Medulla oblongata (tissue), 1 donor: ENCODE results near the gene USP24.
"Not testable (repeated sequence)": the region's sequence is repeated elsewhere in the genome, so short reads cannot be mapped to it uniquely, and the experiment has no call there.

Experiments used
- DNase-seq: peaks from one replicate; pipeline ENCODE4 v3.0.0-alpha.2; 2015; ENCODE audit errors: extremely low spot score

Gene USP24

GRCh38 chr1:55199735-55200134, 15.4 kb downstream of the USP24 start:
- DNase-seq, result not testable (repeated sequence)

DNA sequence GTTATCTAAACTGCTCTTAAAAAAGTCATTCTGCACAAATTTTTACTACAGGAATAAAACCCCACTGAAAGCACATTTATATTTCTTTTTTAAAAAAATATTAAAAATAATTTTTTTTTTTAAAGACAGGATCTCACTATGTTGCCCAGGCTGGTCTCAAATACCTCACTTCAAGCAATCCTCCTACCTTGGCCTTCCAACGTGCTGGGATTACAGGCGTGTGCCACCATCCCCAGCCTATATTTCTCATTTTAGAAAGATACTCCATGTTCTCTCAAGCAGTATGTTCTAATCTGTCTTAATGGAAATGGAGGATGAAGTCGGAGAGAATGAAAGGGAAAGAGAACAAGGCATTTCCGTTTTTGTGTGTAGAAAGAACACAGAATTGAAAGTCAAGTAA, 17.1 kb downstream of the USP24 start:
- DNase-seq, result no peak

DNA sequence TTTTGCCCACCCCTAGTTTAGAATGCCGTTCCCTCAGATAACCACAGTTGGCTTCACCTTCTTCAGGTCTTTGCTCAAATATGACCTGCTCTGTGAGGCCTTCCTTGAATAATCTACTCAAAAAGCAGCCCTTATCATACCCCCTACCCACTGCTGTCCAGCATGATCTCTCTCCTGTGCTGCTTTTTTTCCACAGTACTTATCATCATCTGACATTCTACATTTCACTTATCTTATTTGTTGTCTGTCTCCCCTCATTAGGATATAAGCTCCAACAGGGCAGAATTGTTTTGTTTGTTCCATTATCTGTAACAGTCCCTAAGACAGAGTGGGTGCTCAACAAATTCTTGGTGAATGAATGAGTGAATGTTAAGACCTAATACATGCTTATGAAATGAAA, 18.1 kb downstream of the USP24 start:
- no peak for DNase-seq

DNA sequence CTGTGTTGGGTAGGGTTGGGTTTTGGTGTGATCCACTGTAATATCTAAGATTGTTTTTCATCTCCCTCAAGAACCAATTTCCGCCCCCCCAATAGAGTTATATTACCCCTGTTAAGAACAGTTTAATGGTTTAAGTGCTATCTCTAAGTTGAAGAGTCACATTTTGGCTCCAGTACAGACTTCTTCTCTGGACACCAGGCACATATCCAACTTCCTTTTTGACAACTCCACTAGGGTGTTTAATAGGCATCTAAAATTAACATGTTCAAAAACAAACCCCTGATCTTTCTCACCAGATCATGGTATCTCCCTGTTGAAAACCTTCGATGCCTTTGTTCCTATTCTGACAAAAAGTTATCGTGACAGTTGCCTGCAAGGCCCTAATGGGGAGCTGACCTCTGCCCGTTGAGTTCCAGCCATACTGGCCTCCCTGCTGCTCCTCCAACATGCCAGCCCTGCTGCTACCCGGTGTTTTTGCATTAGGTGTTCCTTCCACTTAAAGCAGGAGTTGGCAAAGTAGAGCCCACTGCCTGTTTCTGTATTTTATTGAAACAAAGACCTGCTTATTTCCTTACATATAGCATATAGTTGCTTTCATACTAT, 18.6 kb downstream of the USP24 start:
- DNase-seq, result peak; percentile 39

- DNase-seq, result no peak
Observed at GRCh38 chr1:55195521-55196233, 19.5 kb downstream of the USP24 start.

DNA sequence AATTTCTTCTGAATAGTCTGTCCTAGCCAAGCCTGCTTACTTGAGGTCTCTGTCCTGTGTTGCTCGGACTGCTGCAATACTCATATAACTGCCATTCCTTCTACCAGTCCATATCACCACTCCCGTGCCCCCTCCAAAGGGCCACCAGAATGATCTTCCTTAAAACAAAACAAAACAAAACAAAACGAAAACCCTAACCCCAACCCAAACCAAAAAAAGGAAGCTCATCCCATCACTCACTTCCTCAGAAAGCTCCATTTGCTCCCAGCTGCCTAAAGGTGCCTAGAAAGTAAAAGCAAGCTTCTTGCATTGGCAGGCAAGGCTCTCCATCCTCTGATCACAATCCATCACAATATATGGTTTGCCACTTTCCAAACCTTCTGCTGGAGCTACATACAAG, 20.3 kb downstream of the USP24 start:
- DNase-seq, result no peak

GRCh38 chr1:55192093-55192492, 23.1 kb downstream of the USP24 start:
- DNase-seq, result no peak

DNA sequence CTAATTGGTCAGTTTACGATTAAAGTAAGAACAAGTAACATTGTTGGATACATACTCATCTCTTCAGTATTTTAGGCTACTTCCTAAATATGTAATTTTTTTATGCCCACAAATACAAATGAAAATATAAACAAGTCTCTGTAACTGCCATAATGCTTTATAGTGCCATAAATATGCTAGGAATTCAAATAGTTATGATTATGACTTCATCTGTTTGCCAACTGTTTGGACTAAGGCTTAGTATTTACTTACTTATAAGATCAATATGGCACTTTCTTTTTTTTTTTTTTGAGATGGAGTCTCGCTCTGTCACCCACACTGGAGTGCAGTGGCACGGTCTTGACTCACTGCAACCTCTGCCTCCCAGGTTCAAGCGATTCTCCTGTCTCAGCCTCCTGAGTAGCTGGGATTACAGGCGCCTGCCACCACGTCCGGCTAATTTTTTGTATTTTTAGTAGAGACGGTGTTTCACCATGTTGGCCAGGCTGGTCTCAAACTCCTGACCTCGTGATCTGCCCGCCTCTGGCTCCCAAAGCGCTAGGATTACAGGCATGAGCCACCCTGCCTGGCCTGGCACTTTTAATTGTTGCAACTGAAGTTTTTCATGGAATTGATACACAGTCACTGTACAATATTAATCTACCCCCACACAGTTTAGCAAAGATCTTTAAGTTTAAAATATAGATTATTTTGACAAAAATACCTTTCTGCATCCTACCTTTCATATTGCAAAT, 23.8 kb downstream of the USP24 start:
- not testable (repeated sequence) for DNase-seq

DNA sequence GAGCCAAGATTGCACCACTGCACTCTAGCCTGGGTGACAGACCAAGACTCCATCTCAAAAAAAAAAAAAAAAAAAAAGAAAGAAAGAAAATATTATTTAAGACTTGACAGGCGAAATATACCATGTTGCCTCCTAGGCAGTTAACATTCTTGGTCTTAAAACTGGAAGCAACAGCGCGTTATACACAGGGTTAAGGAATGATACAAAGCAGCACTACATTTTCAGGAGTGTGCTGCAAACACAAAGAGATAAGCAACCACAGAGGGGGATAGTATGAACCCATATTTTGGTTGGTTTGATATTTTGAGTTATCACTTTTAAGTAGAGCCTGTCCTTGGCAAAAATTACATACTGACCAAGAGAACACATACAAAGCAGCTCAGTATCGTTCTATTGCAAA, 25.1 kb downstream of the USP24 start:
- DNase-seq, result no peak

DNA sequence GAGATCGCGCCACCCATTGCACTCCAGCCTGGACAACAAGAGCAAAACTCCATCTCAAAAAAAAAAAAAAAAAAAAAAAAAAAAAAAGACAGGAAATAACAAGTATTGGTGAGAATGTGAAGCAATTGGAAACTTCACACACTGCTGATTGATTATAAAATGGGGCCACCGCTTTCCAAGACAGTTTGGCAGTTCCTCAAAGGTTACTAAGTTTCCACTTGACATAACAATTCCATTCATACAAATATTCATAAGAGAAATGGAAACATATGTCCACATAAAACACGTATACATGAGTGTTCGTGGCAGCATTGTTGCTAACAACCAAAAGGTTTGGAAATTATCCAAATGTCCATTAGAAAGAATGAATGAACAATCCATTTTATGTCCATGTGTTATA, 26.3 kb downstream of the USP24 start:
- no peak for DNase-seq

- no peak for DNase-seq
Observed at GRCh38 chr1:55185832-55186231, 29.3 kb downstream of the USP24 start.

- DNase-seq, result no peak
Observed at GRCh38 chr1:55184859-55185258, 30.3 kb downstream of the USP24 start.

DNA sequence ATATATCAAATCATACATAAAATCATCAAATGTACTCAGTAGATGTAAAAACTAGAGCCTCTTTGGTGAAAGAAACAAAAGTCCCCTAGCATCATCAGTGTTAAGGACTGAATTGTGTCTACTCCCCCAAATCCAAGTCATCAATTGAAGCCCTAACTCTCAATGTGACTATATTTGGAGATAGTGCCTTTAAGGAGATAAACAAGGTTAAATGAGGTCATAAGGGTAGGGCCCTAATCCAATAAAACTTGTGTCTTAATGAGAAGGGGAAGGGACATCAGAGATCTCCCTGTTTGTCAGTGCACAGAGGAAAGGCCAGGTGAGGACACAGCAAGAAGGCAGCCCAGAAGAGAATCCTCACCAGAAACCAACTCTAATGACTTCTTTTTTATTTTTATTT, 33.5 kb downstream of the USP24 start:
- DNase-seq, result no peak

- DNase-seq, result no peak
Observed at GRCh38 chr1:55180075-55180670, 35.0 kb downstream of the USP24 start.

DNA sequence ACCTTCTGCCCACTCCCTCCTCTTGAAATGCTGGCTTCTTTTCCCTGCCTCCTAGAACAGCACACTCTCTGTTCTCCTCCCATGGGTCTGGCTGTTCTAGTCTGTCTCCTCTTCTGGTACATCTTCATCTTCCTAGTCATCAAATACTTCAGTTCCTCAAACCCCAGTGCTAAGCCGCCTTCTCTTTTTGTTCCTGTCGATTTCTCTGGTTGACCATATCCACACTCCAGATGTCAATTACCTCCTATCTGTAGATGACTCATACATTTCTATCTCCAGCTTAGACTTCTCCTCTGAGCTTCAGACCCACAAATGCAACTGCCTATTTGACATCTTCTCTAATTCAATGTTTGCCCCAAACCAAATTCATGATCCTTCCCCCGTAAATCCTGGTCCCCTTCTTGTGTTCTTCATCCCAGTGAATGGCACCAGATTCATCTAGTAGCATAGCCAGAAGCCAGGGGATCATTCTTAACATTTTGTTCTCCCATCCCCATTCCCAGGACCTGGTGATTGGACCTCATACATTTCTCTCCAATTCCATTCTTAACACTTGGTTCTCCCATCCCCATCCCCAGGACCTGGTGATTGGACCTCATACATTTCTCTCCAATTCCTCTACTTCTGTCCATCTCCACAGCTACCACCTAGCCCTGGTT, 35.9 kb downstream of the USP24 start:
- no peak for DNase-seq

- DNase-seq, result no peak
Observed at GRCh38 chr1:55172687-55173086, 42.5 kb downstream of the USP24 start.

- DNase-seq, result no peak
Observed at GRCh38 chr1:55172272-55172671, 42.9 kb downstream of the USP24 start.

- DNase-seq, result no peak
Observed at GRCh38 chr1:55171694-55172093, 43.5 kb downstream of the USP24 start.

DNA sequence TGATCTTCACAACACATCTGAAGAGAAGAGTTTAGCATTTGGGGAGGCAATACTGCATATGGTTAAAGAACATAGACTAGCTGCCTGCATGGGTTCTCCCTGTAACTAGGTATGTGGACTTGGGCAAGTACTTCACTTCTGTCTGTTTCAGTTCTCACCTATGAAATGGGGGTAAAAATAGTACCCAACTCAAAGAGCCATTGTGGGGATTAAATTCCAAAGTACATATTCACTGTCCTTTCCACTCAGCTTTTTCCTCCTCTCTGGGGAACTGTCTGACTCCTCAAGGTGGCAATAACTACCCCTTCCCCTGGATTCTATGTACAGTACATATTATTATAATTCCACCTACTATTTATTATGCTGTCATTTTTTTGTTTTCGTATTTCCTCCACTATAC, 44.7 kb downstream of the USP24 start:
- DNase-seq, result no peak

DNA sequence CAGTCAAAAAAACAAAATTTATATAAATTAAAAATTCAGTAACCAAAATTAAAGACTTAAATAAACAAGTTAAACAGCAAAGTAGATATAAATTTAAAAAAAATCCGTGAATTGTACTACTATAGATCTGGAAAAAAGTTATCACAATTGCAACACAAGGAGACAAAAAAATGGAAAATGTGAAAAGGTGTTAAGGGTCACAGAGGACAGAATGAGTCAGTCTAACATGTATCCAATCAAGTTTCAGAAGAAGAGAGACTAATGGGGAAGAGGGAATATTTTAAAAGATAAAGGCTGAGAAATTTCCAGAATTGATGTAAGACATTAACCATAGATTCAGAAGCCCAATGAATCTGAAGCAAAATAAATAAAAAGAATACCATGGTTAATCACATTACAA, 46.0 kb downstream of the USP24 start:
- no peak for DNase-seq

DNA sequence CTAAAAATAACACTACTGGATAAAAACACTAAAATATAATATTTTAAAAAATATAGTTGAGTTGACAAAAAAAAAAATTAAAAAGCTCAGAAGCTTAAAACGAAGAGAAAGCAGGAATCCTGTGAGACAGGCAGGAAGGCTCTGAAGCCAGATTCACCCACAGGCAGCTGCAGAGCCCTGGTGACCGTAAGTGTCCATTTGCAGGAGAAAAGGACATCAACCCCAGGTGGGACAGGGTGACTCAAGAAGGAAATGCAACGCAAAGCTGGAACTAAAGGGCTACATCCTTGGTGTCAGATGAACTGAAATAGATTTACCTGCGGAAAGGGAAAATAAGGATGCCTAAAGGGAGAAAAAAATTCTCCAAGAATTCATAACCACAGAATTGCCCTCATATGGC, 46.8 kb downstream of the USP24 start:
- no peak for DNase-seq

GRCh38 chr1:55167224-55167871, 47.8 kb downstream of the USP24 start:
- DNase-seq, result no peak
